GM19467 (cell line): Measurements from ENCODE around the gene HPCAL1.

Source experiments
- ATAC-seq: cut with Tn5 transposase; IDR thresholded peaks from one replicate; pipeline ENCODE4 v1.9.1; 2021; ENCODE audit warnings: mild to moderate bottlenecking, moderate library complexity; ENCODE audit not compliant: unreplicated experiment

HPCAL1 gene

GRCh38 chr2:10269291-10269690, 33.4 kb upstream of the HPCAL1 start:
- no peak for ATAC-seq

- no peak for ATAC-seq
These were observed 32.7 kb upstream of the HPCAL1 start for GRCh38 chr2:10269711-10270610.

- no peak for ATAC-seq
These were observed 31.2 kb upstream of the HPCAL1 start for GRCh38 chr2:10271509-10271908.

GRCh38 chr2:10271946-10272345, 30.8 kb upstream of the HPCAL1 start:
- no peak for ATAC-seq

GRCh38 chr2:10272464-10272863, 30.2 kb upstream of the HPCAL1 start:
- no peak for ATAC-seq

GRCh38 chr2:10273215-10274175, 29.2 kb upstream of the HPCAL1 start:
- no peak for ATAC-seq

- no peak for ATAC-seq
These were observed 28.3 kb upstream of the HPCAL1 start for GRCh38 chr2:10274376-10274775.

GRCh38 chr2:10274983-10275802, 27.5 kb upstream of the HPCAL1 start:
- no peak for ATAC-seq

GRCh38 chr2:10276481-10277292, 26.0 kb upstream of the HPCAL1 start:
- no peak for ATAC-seq

GRCh38 chr2:10277293-10278028, 25.2 kb upstream of the HPCAL1 start:
- no peak for ATAC-seq

GRCh38 chr2:10278029-10278762, 24.5 kb upstream of the HPCAL1 start:
- no peak for ATAC-seq

GRCh38 chr2:10278763-10279471, 23.8 kb upstream of the HPCAL1 start:
- no peak for ATAC-seq

- no peak for ATAC-seq
These were observed 23.2 kb upstream of the HPCAL1 start for GRCh38 chr2:10279472-10279870.

GRCh38 chr2:10279946-10280463, 22.7 kb upstream of the HPCAL1 start:
- ATAC-seq: no peak

- ATAC-seq: no peak
These were observed 20.8 kb upstream of the HPCAL1 start for GRCh38 chr2:10281891-10282290.

- no peak for ATAC-seq
These were observed 20.0 kb upstream of the HPCAL1 start for GRCh38 chr2:10282611-10283105.
